NCI-H524 treated with DMSO at 0.1 percent for 48 hours (cell line): ENCODE data around the gene CSPG5.

Source experiments
- DNase-seq: peaks from one replicate; lab custom pipeline; 2025; lab: John Stamatoyannopoulos, UW

The CSPG5 gene

DNA sequence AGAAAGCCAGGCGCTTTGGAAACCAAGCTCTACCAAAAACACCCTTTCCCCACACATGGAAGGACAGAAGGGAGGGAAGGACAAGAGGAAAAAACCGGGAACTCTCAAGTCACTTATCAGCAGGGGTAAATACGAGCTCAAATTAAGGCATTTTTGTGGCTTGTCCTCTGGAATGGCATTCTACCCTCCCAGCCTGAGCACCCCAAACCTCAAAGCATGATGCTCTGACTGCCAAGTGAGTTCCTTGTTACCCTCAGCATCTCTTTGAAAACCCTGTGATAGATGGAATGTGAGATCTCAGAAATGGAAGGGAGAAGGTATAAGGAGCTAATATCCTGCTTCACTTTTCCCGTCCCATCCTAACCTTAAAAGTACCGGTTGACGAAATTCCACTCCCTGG, 8.1 kb upstream of the CSPG5 start:
- no peak for DNase-seq

- DNase-seq, result no peak
Observed at GRCh38 chr3:47583320-47584075, 4.8 kb upstream of the CSPG5 start.

GRCh38 chr3:47581835-47582234, 3.2 kb upstream of the CSPG5 start:
- no peak for DNase-seq

DNA sequence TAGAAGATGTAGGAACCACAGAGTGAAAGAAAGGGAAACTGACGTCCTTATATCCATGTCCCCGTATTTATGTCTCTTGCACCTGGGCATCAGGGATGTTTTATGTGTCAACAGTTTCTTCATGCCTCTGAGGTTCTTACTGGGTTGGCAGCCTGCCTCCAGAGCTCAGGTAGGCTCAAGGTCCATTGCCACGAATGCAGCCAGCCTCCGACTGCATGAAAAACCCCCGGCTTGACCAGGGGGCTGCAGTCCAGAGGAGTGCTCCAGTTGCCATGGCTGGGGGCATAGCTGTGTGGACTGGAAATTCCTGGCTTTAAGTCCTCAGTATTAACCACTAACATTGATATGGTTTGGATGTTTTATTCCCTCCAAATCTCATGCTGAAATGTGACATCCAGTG, 2.8 kb upstream of the CSPG5 start:
- no peak for DNase-seq

- no peak for DNase-seq
Observed at GRCh38 chr3:47580481-47580880, 1.8 kb upstream of the CSPG5 start.

- DNase-seq, result no peak
Observed at GRCh38 chr3:47579875-47580274, 1.2 kb upstream of the CSPG5 start.

DNA sequence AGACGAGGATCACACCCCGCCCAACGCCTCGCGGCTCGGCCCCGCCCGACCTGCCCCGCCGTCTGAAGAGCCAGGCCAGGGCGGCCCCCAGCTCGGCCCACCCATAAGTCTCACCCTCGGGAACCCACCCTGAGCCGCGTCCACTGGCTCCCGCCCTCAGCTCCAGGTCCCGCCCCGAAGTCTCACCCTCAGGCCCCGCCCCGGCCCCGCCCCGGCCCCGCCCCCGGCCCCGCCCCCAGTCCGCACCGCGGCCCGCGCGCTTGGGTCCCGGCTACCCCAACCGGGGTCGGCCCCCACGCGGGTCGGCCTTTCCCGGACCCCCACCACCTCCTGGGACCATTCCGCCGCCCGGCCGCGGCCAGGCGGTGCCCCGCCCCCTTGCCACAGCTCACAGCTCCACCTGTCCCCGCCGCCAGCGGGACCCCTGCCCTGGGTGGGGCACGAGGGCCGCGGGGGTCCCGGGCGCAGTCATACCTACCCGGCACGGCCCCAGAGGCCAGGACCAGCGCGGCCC, 489 bp downstream of the CSPG5 start:
- no peak for DNase-seq

- no peak for DNase-seq
Observed at GRCh38 chr3:47577583-47578118, 1.0 kb downstream of the CSPG5 start.

DNA sequence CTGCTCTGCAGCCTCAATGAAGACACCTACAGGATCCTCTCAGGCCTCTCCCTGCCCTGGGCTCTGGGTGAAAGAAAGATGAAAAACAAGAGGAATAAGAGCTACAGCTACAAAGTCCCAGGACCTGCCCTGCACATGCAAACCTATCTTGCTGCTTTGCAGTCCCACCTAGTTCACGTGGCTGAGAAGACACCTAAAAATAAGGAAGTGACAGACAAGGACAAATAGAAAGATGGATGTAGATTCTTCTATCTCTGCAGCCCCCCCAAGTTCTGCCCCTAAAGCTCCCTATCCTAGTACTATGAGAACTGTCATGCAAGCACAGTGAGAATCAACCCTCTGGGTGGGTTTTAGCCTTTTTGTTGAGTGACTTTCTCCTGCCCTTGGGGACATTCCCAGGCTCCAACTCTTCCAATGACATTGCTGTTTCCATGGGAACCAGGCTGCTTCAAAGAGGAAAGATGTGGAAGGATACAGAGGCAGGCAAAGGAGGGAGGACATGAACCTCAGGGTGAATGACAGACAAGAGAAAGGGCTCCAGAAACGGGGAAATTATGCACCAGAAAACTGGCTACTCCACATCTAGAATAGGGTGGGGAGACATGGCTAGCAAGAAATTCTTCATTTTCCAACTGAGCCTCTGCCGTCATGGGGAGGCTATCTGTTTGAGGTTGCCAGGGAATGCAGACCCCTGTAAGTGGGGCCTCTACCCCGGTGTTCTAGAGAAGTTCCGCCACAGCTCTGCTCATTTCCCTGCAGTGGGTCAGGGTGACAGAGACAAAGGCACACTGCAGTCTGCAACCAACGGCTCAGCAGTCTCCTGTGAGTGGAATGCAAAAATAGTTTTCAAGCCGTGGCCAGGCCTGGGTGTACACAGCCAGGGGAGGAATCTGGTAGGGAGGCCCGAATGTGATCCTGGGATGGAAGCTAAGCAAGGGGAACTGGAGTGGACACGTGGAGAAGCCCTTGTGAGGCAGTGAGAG, 5.2 kb downstream of the CSPG5 start:
- no peak for DNase-seq

- DNase-seq, result peak; percentile 63
Observed at GRCh38 chr3:47571391-47572175, 7.1 kb downstream of the CSPG5 start.

GRCh38 chr3:47568901-47569300, 9.8 kb downstream of the CSPG5 start:
- no peak for DNase-seq

- DNase-seq, result no peak
Observed at GRCh38 chr3:47567149-47567548, 11.5 kb downstream of the CSPG5 start.

- DNase-seq, result no peak
Observed at GRCh38 chr3:47566667-47567066, 12.0 kb downstream of the CSPG5 start.

DNA sequence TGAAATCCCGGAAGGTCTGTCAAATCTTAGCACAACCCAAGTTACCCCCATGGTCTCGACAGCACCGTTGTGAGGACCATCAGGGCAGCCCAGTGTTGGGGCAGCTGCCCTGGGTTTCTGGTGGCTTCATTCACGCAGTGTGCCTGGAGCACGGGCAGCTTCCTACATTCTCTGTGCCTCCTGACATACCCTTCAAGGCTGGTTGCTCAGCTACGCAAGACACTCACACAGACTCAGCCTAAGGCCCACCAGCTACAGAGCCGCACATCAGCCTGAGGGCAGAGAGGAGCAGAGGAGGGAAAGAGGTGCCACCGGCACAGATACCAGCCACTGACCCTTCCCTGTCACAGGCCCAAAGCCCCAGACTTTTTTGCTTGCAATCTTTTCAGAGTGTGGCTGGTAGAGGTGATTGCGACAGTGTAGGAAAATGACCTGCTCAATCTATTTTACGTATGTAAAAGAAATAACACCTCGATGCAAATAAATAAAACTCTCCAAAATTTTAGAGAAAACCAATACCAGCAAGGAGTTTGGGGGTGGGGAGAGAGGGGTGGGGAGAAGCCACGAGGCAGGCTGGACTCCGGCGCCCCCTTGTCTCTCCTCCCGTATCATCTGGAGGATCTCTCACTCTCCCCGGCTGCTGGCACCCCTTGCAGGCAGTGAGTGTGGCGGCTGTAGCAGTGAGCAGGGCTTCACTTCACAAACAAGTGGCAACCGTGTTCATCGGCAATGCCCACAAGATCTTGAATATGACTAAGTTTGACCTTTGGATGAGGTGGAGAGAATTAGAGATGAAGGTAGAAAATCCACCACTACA, 12.7 kb downstream of the CSPG5 start:
- DNase-seq, result no peak

DNA sequence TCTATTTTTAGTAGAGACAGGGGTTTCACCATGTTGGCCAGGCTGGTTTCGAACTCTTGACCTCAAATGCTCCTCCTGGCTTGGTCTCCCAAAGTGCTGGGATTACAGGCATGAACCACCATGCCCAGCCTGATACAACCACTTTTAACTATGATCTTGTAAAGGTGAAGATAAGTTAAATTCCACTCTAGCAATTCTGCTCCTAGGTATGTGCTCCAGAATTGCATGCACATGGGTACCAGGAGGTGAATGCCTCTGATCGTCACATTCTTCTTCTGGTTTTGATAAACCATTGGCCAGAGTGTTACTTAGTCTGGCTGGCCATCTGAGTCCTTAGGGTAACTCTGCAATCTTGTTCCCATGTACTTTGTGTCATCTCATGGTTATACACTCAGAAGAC, 22.3 kb downstream of the CSPG5 start:
- DNase-seq, result no peak

DNA sequence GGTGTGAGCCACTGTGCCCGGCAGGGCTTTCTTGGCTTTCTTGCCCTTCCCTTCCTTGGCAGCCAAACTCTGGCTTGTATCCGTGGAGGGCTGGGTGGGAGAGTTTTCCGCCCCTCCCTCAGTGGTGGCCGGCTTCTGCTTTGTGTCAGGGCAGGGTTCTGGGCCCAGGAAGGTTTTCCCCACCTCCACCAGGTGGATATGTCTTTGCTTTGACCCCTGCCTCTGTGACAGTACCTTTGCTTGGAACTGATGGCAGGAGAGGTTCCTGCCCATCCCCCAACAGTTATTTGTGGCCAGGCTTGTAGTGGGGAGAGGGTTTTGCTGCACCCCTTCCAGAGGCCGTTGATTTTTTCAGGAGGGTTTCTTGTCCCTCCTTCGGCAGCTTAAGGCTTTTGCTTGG, 24.3 kb downstream of the CSPG5 start:
- no peak for DNase-seq

GRCh38 chr3:47553407-47553806, 25.3 kb downstream of the CSPG5 start:
- DNase-seq, result no peak

DNA sequence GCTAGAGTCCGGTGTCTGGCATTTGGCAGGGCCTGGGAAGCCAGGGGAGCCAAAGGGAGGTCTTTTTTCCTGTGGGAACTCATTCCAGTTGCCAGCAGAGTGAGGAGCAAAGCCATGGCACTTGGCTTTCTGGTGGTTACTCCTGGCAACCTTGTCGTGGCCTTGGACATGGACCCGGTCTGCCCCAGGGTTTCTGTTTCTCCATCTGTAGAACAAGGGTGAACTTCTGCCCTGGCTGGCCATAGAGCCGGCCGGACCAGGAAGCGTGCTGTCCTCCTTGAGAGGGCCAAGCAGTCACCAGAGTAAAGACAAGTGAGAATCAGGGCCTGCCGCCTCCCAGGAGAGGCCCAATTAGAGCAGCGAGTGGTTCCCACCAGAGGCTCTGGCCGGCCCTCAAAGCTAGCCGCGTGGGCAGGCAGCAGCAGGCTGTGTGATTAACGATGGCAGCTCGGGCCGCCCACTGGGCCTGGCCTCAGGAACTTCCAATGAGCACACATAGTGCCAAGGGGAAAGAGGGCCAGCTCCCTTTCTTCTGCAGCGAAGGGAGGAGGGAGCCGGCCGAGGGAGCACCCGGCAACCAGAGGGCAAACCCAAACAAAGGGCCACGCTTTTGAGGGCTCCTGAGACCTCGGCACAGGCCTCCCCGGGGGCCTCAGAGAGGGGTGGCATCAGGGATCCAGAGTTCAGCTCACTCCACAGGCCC, 36.0 kb downstream of the CSPG5 start:
- no peak for DNase-seq

GRCh38 chr3:47541583-47542108, 37.0 kb downstream of the CSPG5 start:
- no peak for DNase-seq

DNA sequence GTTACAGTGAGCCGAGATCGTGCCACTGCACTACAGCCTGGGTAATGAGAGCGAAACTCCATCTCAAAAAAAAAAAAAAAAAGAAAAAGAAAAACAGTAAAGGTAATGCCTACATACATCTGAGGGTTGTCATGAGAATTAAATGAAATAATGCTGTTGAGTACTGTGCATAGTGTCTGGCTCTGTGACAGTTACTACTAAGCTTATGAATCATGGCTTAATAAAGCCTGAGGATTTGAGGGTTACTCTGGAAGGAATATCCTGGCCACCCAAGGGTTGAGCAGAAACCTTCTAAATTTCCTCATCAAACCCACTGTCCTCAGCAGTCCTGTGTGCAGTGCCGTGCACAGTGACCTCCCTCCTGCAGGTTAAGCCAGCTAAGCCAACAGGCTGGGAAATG, 38.4 kb downstream of the CSPG5 start:
- no peak for DNase-seq
